ENCODE data around the gene GPATCH8. TPM values are rescaled to one million over a fixed set of nuclear protein-coding genes. Genes with fewer than 3 reads are reported as not detected.

Gene GPATCH8
- polyA plus RNA-seq, 4 donors: 38.3 to 64.9 (median 50.1) TPM

DNA sequence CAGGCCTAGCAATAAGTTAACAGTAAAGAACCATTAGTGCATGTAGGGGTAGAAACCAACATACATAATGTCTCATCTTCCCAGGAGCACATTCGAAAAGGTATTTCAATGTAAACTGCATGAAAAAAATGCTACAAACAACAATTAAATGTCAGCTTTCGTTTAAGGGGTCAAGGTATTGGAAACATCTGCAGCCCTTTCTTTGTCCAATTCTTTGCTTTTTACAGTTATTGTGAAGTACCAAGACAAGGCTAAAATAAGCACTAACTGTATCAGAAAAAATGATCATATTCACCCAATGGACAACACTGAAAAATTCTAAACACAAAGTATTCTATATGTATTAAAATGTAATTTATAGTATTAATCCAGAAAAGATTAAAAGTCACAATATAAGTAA lies 37.9 kb downstream of the GPATCH8 start:
- no peak for DNase-seq (ENCODE audit: low read depth in 4 of 4, low spot score in 2 of 4)

DNA sequence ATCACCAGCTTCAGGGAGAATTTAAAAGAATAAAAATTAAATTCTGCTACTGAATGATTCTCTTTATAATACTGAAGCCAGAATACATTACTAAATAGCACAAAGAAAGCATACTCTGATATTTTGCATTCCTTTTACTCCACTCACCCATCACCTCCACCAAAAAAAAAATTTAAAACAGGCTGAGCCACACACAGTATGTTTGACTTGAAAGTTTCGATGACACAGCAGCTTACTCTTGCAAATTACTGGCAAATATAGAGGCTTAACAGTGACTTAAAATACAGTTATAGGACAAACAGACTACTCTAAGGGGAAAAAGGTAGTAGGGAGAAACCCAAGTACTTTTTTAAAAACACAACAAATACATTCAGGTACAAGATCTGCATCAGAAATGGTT lies 39.2 kb downstream of the GPATCH8 start:
- no peak for DNase-seq (ENCODE audit: low read depth in 4 of 4, low spot score in 2 of 4)

GRCh38 chr17:44451832-44452231 lies 51.4 kb downstream of the GPATCH8 start:
- DNase-seq (ENCODE audit: low read depth in 4 of 4, low spot score in 2 of 4): no peak

- no peak for DNase-seq (ENCODE audit: low read depth in 4 of 4, low spot score in 2 of 4)
Observed at GRCh38 chr17:44451016-44451627, 52.1 kb downstream of the GPATCH8 start.

- no peak for DNase-seq (ENCODE audit: low read depth in 4 of 4, low spot score in 2 of 4)
Observed at GRCh38 chr17:44448412-44448811, 54.8 kb downstream of the GPATCH8 start.

- DNase-seq (ENCODE audit: low read depth in 4 of 4, low spot score in 2 of 4): no peak
Observed at GRCh38 chr17:44444735-44445105, 58.5 kb downstream of the GPATCH8 start.

GRCh38 chr17:44442806-44443205 lies 60.4 kb downstream of the GPATCH8 start:
- no peak for DNase-seq (ENCODE audit: low read depth in 4 of 4, low spot score in 2 of 4)

DNA sequence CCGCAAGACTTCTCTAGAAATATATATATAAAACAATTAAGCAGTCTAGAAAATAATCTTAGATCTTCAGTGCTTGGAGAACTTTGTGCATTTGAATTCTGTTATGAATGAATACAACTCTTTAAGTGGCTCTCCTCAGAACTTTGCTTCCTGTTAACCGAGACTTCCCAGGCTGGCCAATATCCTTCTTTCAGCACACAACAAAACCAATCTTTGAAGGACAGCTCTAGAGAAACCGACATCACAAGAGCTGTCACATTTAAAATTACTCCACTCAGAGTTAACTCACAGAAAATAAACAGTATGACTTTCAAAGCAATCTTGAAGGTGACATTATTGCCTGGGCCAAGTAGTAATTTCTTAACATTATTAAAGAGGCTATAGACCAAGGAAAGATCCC lies 64.0 kb downstream of the GPATCH8 start:
- DNase-seq (ENCODE audit: low read depth in 4 of 4, low spot score in 2 of 4): no peak

DNA sequence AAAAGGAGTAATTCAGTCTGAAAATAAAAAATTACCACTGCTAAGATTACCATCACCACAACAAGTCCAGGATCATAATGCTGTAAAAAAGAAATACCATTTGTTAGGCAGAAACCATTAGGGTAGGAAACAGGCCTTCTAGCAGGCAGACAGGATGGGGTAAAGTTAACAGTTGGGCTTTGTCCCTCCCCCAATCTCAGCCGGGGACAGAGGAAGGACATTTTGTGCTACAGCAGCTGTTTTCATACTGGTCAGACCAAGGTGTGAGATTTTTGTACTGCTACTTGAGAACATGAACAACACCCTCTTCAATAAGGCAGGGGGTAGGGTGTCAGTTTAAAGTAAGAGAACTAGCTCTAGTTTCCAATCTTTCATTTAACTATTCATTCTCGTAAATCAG lies 64.6 kb downstream of the GPATCH8 start:
- no peak for DNase-seq (ENCODE audit: low read depth in 4 of 4, low spot score in 2 of 4)

DNA sequence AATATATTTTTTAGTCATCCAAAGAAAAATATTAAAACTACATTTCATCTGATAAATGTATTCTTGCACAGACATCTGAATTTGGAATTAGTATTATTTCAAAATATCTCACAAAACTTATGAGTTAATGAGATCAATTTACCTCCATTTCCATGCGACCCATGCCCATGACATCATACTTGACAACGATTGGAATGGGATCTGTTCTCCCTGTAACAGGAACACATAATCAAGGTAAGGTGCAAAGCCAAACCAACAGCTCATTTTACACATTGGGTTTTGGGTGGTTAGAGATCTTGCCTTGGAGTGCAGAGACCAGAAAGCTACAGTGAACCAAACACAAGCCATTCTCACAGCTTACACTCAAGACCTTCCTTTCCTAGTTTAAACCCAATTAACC lies 66.9 kb downstream of the GPATCH8 start:
- DNase-seq (ENCODE audit: low read depth in 4 of 4, low spot score in 2 of 4): no peak

GRCh38 chr17:44432254-44433157 lies 70.7 kb downstream of the GPATCH8 start:
- no peak for DNase-seq (ENCODE audit: low read depth in 4 of 4, low spot score in 2 of 4)

DNA sequence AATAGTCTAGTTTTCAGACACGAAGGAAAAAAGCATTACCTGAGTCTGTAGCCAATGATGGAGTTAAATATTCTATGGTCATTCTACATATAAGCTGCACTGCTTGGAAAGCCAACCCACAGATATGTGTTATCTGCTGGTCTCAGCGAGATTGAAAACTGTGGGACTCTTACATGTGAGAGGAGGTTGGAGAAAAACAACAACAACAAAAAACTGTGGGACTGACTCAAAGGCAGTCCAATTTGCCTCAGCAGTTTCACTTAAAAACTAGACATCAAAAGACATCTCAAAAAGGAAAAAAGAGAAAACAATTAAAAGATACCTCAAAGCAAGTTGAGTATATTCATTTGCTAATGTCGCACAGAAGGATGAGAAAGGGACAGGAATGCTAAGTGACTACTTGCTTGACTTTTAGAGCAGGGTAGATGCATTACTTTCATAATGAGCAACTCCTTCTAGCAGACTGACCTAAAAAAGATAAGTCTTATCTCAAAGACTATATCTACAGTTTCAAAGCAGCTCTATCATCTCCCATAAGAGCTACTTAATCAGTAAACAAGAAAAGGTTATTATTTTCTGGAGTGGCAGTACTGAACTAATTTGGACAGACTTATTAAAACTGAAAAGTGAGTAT lies 78.3 kb downstream of the GPATCH8 start:
- no peak for DNase-seq (ENCODE audit: low read depth in 4 of 4, low spot score in 2 of 4)

- no peak for DNase-seq (ENCODE audit: low read depth in 4 of 4, low spot score in 2 of 4)
Observed at GRCh38 chr17:44417553-44417952, 85.7 kb downstream of the GPATCH8 start.

DNA sequence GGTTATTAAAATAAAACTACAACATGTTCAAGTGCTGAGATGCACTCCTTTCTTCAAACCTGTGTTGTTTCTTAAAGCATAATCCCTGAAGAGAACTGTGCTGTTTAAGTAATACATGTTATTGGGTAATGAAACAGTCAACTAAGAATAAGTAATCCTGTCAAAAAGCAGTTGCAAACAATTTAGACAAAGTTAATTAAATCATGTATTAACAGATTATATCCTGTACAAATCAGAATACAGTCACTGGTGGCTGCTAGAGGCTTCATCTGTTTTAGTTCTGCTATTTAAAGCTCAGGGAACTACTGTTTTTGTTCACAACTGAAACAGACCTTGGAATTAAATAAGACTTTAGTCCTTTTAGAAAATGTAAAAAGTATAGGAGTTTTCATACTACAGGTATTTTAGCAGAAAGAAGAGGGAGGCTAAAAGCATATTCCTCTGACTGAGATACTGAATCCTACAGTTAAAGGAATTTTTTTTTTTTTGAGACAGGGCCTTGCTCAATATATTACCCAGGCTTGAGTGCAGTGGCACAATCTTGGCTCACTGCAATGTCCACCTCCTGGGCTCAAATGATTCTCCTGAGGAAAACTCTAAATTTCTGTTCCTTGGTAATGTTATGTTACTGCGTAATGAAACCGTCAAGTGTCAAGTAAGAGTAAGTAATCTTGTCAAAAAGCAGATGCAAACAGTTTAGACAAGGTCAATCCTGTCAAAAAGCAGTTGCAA lies 86.5 kb downstream of the GPATCH8 start:
- no peak for DNase-seq (ENCODE audit: low read depth in 4 of 4, low spot score in 2 of 4)

- DNase-seq (ENCODE audit: low read depth in 4 of 4, low spot score in 2 of 4): no peak
Observed at GRCh38 chr17:44414394-44415155, 88.6 kb downstream of the GPATCH8 start.

DNA sequence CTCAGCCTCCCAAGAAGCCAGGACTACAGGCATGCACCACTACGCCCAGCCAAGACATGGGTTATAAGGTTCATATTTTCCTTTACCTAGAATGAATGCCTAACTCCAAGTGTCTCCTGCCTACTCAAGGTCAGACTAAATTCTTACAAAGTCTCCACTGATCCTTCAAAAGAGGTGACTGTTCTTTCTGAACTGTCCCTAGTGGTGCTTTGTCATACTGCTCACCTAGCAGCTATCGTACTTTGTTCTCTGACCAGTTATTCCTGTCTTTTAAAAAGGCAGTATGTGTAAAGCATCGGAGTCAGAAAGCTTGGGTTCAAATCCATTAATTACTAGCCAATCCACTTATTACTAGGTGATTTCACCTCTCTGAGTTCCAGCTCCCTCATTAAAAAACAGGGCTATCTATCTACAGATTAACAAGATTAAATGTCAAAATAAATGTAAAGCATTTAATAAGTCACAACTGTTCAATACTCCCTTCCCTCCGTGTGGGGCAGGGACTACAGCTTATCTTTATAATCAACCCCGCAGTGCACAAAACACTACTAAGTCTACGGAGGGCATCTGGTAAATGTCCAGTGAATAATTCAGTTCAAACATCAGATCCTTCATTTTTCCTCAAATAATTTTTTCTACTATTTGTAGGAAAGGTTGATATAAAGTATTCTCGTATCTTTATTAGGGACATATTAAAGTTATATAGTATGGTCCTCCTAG lies 93.7 kb downstream of the GPATCH8 start:
- no peak for DNase-seq (ENCODE audit: low read depth in 4 of 4, low spot score in 2 of 4)

GRCh38 chr17:44408786-44409185 lies 94.4 kb downstream of the GPATCH8 start:
- DNase-seq (ENCODE audit: low read depth in 4 of 4, low spot score in 2 of 4): no peak

DNA sequence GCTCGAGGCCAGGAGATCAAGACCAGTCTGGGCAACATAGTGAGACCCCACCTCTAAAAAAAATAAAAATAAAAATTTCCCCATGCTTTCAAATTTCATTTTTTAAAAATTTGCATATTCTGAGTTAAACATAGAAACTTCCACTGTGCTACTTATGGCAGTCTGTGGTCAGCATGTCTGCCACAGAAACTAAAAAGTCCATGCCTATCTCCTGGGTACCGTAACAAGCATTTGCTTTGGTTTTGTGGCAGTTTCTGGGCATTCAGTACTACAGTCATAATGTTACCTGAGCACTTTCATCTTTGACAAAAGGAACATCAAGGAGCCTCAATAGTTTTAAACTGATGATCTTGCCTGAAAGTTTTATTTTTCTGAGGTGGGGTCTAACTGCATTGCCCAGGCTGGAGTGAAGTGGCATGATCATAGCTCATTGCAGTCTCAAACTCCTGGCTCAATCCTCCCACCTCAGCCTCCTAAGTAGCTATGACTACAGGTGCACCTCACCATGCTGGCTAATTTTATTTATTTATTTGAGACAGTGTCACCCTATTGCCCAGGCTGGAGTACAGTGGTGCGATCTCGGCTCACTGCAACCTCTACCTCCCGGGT lies 100.5 kb downstream of the GPATCH8 start:
- no peak for DNase-seq (ENCODE audit: low read depth in 4 of 4, low spot score in 2 of 4)

DNA sequence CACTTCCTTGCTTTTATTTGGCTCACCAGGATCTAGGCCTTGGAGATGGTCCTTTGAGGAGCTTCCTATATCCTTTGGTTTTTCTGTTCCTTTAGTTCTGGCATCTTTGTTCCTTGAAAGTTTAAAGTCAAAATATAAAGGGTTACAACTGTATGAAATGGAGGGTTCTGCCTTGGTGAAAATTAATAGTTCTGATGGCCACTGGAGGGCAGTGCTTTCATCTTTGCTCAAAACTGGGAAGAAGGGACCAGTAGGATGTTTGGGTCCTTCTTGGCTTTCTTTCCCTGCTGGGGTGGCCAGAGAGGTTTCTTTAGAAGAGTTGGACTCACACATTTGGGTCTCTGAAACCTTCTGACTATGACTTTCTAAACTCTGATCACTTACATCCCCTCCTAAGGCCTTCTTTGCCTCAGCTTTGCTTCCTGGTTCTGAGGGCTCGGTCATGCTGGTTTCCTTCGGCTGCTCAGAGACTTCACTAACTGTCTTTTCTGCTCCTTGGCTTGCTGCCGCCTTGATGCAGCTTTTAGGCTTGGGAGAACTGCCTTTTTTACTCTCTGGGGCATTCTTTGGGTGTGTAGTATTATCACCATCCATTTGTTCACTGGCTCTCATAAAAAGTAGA lies 102.9 kb downstream of the GPATCH8 start:
- DNase-seq (ENCODE audit: low read depth in 4 of 4, low spot score in 2 of 4): no peak

Measured in left renal cortex interstitium (tissue), 4 donors.